Progenitor cell of endocrine pancreas (in vitro differentiated cells): ENCODE results near the gene TRPC3. TPM values are rescaled to one million over a fixed set of nuclear protein-coding genes. Genes with fewer than 3 reads are reported as not detected.

Experiments used
- DNase-seq: peaks from one replicate; pipeline ENCODE4 v3.0.0; 2021; ENCODE audit warnings: low spot score; ENCODE audit not compliant: unreplicated experiment
- H3K27ac Mint-ChIP-seq: 2 replicates; pipeline ENCODE4 v1.8.0; 2021; ENCODE audit warnings: mild to moderate bottlenecking, moderate library complexity, mixed read lengths
- H3K27me3 Mint-ChIP-seq: 2 replicates; pipeline ENCODE4 v1.8.0; 2021; ENCODE audit warnings: mixed read lengths
- H3K36me3 Mint-ChIP-seq: 2 replicates; pipeline ENCODE4 v1.8.0; 2022; ENCODE audit warnings: mixed read lengths; ENCODE audit not compliant: insufficient read depth
- H3K4me1 Mint-ChIP-seq: 2 replicates; pipeline ENCODE4 v1.8.0; 2021; ENCODE audit warnings: low read depth, mixed read lengths
- H3K4me3 Mint-ChIP-seq: 2 replicates; pipeline ENCODE4 v1.8.0; 2021; ENCODE audit warnings: low read depth, mild to moderate bottlenecking, moderate library complexity, mixed read lengths
- H3K9me3 Mint-ChIP-seq: 2 replicates; pipeline ENCODE4 v1.8.0; 2021; ENCODE audit warnings: low read depth, mixed read lengths
- total RNA-seq: library from RNA; stranded (reverse); gene quantifications from 2 replicates; pipeline ENCODE4 v1.2.1, GENCODE V29; 2021
- TF ChIP-seq, protein P1 (sequence below): fragments of 200-600 bp; sonication (generic); IDR thresholded peaks from one replicate; pipeline ENCODE4 v1.5.0; 2021; ENCODE audit warnings: antibody characterized with exemption, mild to moderate bottlenecking; ENCODE audit not compliant: unreplicated experiment

The TRPC3 gene
- total RNA-seq, 1 donor from 2014 or later, result 0.84 TPM

DNA sequence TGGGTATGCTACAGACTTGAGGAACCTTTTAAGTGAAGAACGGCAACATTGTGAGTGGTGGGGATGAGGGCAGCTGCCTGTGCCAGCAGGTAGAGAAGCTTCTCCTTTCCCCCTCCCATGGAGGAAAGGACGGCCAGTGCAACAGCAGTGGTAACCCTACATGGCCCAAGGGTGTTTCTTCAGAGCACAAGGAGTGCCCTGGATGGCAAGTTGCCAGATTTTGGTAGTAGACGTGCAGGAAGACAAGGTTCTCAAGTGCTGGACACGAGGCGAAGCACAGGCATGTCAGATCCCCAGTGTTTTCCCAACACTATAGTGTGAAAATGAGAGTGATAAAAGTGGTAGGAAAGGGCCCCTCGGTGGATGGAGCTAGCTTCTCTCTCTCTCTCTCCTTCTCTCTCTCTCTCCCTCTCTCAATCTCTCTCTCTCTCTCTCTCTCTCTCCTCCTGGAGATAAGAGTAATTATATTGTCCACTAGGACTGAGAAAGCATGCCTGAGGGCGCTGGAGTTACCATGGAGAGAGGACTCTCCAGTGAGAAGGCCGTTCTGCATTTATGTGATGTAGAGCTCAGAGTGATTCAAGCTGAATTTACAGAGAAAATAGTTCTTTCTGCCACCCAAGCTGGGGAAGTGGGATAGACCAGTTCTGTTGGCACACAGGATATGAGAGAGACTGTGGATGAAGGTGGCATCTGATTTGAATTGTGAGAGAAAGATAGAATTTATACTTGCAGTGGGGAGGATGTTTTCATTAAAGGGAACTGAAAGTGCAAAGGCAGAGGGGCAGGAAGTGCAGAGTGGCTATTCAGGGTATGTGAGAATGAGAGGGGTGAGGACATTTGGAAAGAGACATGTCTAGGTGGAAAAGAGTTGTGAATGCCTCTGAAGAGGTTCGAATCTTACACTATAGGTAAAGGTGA, 25.7 kb upstream of the TRPC3 start:
- Mint-ChIP-seq H3K27me3 (peaks cover 5% of the 10 kb centered on the region), H3K4me3 (no peak overlapping the region), H3K9me3 (no peaks in the 10 kb centered on the region), H3K4me1 (peaks cover 4% of the 10 kb centered on the region), H3K36me3 (no peaks in the 10 kb centered on the region), H3K27ac (no peak overlapping the region)
- TF ChIP-seq, protein P1, sequence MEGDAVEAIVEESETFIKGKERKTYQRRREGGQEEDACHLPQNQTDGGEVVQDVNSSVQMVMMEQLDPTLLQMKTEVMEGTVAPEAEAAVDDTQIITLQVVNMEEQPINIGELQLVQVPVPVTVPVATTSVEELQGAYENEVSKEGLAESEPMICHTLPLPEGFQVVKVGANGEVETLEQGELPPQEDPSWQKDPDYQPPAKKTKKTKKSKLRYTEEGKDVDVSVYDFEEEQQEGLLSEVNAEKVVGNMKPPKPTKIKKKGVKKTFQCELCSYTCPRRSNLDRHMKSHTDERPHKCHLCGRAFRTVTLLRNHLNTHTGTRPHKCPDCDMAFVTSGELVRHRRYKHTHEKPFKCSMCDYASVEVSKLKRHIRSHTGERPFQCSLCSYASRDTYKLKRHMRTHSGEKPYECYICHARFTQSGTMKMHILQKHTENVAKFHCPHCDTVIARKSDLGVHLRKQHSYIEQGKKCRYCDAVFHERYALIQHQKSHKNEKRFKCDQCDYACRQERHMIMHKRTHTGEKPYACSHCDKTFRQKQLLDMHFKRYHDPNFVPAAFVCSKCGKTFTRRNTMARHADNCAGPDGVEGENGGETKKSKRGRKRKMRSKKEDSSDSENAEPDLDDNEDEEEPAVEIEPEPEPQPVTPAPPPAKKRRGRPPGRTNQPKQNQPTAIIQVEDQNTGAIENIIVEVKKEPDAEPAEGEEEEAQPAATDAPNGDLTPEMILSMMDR, result no peak
- no peak for DNase-seq

DNA sequence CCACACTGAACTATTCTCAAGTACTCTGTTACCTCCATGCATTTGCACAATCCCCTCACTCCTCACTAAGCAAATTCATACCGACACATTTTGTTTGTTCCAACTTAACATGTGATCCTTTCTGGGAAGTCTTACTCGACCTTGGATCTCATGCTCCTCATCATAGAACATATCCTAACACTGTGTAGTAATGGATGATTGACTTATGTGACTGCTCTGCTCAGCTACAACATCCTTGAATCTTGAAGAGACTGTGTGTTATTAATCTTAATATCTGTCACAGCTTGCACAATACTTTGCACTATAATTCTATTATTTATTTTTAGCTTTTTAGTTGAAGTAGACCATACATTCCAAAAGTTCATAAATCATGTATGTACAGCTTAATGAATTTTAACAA, 23.9 kb upstream of the TRPC3 start:
- H3K4me3 Mint-ChIP-seq, result no peak overlapping the region
- H3K9me3 Mint-ChIP-seq, result no peaks in the 10 kb centered on the region
- H3K27ac Mint-ChIP-seq, result no peak overlapping the region
- H3K27me3 Mint-ChIP-seq, result peaks cover 5% of the 10 kb centered on the region
- TF ChIP-seq, protein P1, result no peak
- DNase-seq, result no peak
- H3K4me1 Mint-ChIP-seq, result peaks cover 7% of the 10 kb centered on the region
- H3K36me3 Mint-ChIP-seq, result no peaks in the 10 kb centered on the region

DNA sequence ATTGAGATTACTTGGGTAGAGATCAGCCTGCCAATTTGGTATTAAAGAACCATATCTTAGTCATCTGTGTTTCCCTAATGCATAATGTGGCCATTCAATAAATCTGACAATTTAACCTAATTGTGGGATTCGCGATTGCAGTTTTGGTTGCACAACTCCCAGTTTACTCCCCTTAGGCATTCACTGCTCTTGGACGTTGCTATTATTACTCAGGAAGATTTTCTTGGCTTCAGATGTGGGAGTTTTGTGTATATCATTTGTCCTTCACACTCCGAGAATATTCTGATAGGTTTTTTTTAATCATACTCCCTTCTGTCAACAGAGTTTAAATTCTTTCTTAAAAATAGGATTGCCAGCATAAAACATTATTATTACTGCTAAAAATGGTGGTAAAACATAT, 22.0 kb upstream of the TRPC3 start:
- Mint-ChIP-seq H3K4me3 (no peak overlapping the region), H3K4me1 (peaks cover 9% of the 10 kb centered on the region), H3K27ac (no peak overlapping the region), H3K27me3 (peaks cover 8% of the 10 kb centered on the region), H3K36me3 (no peaks in the 10 kb centered on the region), H3K9me3 (no peaks in the 10 kb centered on the region)
- no peak for DNase-seq
- TF ChIP-seq, protein P1, result no peak

DNA sequence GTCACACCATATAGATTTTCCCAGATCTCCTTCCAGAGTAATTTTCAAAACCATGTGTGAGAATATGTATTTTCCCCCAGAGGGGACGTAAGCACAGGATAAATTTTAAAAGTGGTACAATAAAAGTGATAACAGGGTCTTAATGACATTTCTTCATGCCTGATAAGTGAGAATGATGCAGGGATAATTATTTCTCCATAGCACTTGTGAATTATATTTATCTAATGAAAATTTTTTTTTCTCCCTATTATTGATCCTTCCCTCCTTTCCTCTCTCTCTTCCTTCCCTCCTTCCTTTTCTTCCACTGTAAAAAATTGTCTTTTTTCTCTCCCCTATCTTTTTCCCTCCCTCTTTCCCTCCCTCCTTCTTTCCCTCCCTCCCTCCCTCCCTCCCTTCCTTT, 17.0 kb upstream of the TRPC3 start:
- Mint-ChIP-seq H3K4me3 (no peak overlapping the region), H3K27me3 (peaks cover 9% of the 10 kb centered on the region), H3K27ac (no peak overlapping the region), H3K4me1 (peaks cover 13% of the 10 kb centered on the region), H3K9me3 (peaks cover 7% of the 10 kb centered on the region), H3K36me3 (no peaks in the 10 kb centered on the region)
- no peak for DNase-seq
- TF ChIP-seq, protein P1, result no peak

DNA sequence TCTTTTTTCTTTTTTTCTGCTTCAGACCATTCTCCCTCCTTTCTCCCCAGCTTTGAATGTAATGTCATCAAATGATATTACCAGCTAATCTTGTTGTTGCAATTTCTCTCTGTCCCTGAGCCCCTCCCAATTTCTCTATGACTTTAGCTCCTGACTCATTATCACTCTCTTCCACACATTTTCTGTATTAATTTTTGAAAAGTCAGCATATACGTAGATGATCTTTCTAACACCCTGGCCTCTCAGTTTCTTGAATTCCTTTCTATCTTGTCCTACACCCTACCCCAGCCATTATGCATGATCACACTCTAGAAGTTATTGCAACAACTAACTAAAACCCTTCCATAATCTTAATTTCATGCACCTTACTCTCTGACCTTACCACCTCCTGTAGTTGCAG, 13.1 kb upstream of the TRPC3 start:
- Mint-ChIP-seq H3K9me3 (peaks cover 7% of the 10 kb centered on the region), H3K27ac (no peak overlapping the region), H3K4me3 (no peak overlapping the region), H3K27me3 (peaks cover 5% of the 10 kb centered on the region), H3K4me1 (peaks cover 8% of the 10 kb centered on the region), H3K36me3 (no peaks in the 10 kb centered on the region)
- TF ChIP-seq, protein P1, result no peak
- no peak for DNase-seq
